ENCODE results near the gene TMOD2.

Gene TMOD2

GRCh38 chr15:51861557-51862359 is 110.4 kb downstream of the TMOD2 start:
- no peak for DNase-seq

DNA sequence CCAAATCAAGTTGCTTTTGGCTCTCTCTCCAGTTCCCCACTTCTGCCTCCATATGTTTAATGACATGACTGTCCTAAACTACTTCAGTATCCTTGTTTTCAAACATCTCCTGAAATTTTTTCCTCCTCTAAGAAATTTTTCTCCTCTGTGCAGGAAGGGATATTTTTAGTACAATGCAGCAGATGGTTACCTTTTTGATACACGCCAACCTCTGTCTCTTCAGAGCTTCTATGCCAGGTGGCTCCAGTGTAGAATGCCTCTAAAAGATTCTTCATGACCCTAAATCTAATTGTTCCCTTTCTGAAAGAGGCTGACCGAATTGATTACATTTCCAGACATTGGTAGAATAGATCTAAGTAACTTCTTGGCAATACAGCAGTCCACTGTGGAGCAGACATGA is 111.7 kb downstream of the TMOD2 start:
- DNase-seq, result no peak

GRCh38 chr15:51864408-51865056 is 113.1 kb downstream of the TMOD2 start:
- DNase-seq, result no peak

GRCh38 chr15:51865317-51865716 is 113.9 kb downstream of the TMOD2 start:
- no peak for DNase-seq

All from fibroblast of skin of back (primary cell).